ENCODE data around the gene TSPAN14.

TSPAN14 gene

DNA sequence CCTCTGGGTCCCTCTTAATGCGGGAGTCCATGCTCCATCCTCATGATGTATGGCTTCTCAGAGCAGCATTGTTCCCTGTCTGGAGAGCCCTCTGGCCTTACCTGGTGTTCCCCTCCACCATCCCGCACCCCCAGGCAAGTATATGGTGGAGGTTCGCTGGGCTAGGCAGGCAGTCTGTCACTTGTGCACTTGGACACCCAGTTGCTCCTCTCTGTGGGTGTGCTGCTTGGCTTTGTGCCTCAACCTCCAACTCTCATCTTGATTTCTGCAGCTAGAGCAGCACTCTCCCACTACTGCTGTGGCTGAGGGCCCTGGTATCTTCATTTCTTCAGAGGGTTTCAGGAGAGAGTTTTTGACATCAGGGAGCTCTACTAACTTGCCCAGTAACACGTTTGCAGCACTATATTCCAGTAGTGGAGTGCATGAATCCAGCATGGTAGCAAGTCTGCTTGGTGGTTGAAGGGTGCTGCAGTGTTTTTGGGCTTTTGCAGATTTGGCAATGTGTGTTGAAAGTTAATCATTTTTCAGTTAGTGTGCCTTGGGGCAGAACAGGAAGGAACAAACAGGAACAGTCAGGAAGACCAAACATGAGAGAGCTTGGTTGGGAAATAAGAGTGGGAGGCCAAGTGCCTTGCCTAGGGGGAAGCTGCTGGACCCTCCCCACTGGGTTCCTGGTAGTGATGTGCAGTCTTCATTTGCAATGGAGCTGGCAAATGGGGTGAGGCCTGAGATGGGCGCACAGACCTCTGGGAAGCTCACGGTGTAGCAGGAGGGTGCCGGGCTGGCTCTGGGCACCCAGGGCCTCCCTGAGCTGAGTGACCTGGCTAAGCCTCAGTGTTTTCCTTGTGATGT is 37.4 kb downstream of the TSPAN14 start:
- no peak for DNase-seq

DNA sequence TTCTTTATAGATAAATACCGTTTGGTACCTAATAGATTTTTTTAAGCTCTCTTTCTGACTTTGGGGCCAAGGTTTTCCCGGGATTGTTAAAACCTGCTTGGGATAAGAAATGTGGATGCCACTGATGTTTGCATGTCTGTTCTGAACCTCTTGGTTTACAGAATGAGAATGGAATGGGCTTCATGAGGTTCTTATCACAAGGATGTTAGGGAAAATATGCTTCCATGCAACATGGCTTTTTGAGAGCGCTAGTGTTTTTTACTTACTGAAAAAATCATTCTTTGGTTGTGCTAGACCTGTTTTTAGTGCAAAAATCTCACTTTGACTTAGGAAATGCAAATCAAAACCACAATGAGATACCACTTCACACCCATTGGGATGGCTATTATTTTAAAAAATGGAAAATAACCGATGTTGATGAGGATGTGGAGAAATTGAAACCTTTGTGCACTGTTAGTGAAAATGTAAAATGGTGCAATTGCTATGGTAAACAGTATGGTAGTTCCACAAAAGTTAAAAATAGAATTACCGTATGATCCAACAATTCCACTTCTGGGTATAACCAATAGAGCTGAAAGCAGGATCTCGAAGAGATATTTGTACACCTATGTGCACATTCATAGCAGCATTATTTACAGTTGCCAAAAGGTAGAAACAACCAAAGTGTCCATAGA is 38.9 kb downstream of the TSPAN14 start:
- DNase-seq = no peak

GRCh38 chr10:80493522-80494051 is 39.5 kb downstream of the TSPAN14 start:
- no peak for DNase-seq

DNA sequence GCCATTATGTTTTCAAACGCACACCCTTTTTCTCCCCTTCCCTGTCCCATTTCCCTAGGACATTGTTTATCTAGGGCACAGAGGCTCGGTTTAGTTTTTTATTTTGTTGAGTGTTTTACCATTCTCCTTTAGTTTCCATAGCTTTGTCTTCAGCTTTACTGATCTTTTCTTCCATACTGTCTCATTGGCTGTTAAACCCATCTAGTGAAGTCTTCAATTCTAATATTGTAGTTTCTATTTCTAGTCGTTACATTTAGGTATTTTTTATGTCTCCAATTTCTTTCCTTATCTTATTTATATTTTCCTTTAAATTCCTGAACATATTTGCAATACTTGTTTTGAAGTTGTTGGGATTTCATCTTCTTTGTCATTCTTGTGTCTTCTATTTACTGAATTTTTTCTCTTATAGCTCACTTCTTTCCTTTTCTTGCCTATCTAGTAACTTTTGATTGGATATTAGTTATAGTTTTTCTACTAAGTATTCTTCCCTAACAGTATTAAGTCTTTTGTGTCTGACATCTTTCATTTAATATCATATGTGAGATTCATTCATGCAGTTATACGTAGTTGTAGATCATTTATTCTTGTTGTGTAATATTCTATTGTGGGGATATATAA is 42.6 kb downstream of the TSPAN14 start:
- no peak for DNase-seq

DNA sequence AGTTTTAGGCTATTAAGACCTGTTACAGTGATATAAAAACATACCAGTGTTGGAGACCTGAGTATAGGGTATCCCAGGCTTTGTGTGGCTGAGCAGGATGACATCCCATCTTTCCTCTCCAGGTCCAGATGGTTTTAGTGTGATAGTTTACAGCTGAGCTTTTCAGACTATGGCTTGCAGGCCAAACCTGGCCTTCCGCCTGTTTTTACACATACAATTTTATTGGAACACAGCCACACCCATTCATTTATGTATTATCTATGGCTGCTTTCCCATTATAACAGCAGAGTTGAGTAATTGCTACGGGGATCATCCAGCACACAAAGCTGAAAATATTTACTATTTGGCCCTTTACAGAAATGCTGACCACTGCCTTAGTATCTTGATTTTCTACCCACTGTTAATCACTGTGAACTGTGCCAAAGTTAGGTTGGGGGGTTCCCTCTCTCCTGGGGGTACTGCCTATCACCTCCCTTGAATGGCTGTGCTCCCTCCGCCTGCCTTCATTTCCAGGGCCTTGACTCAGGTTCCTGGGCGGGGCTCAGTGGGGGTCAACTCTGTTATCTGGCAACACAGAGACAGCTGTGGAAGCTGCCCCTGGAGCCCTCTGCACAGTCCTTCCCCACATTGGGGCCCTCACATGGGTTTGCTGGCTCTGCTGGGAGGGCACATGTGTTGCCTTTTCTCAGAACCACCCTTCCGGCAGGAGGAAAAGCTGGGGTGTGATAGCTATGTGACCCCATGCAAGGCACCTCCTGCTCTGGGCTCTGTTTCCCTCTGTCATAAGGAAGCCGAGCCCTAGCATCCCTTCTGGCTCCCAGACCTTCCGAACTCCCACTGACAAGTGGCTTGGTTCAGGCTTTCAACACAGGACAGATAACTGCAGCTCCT is 43.3 kb downstream of the TSPAN14 start:
- DNase-seq = no peak

- DNase-seq = no peak
These were observed 44.1 kb downstream of the TSPAN14 start for GRCh38 chr10:80498078-80498832.

DNA sequence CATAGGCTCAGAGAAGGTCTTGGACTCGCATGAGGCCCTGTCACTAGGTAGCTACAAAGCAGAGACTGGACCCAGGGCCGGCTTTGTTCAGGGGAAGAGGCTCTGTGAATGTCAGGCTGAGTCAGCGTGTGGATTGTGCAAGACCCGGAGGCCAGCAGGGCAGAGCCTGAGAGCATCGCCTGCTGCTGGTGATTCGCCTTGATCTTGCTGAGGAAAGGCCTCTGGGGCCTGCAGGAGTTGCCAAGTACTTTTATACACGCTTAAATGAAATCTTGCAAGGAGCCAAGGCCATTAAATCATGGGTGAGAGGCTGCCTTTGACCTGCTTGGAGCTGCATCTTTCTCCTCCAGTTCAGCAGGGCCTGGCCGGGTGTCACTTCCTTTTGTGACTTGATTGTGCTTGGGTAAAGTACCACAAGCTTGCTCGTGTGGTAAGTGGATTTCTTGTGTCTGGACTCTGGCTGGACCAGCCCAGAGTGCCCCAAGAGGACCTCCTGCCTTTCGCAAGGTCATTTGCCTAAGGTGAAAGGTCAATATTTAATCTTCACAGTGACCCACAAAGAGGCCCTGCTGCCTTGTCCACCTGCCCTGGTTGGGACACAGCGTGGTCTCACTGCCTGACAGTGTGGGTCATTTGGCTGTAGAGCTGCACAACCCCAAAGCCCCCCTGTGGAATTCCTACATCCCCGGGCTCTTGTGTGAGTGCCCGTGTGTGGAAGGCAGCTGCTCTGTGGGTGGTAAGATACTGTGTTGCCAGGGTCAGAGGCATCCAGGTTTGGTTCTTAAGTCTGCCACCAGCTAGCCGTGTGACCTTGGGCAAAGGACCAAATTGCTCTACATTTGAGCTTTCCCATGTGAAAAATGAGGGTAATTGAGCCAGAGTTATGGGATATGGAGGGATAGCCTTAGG is 45.0 kb downstream of the TSPAN14 start:
- no peak for DNase-seq

- no peak for DNase-seq
These were observed 46.7 kb downstream of the TSPAN14 start for GRCh38 chr10:80500572-80501380.

GRCh38 chr10:80501381-80501912 is 47.3 kb downstream of the TSPAN14 start:
- no peak for DNase-seq

- DNase-seq = no peak
These were observed 47.9 kb downstream of the TSPAN14 start for GRCh38 chr10:80501913-80502521.

DNA sequence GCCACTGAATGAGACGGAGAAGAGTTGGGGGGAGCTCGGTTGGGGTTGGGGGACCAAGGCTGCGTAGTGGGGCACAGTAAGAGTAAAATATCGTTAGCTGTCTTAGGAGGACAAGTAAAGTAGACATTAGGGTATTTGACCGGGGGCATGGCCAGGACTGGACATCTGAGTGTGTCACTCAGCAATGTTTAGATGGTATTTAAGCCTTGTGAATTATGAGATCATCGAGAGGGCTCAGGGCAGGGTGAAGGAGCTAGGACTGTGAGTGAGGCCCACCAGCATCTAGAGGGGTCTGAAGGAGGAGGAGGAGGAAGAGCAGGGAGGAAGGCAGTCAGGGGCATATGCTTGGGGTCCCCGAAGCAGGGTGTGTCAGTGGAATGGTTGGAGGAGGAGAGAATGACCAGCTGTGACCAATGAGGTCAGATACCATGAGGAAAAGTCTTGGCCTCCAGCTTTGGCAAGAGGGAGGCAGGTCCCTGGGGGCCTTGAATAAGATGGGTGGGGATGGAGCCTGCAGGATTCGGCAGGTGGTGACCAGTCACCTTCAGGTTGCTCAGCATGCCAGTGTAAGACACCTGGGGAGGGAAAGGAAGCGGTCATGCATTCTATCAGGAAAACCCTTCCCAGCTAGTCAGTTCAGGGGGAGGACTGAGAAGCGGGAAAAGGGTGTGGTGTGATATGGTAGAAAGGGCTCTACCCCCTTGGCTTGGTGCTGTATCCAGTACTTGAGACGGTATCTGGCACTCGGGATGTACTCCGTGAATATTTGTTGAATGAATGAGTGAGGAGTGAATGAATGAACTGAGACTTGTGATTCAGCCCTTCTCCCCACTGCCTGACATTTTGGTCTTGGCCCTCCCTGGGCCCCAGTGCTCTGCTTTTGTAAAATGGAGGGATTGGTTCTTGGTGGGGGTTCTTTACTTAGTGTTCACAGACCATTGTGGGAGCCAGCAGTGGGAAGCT is 48.8 kb downstream of the TSPAN14 start:
- no peak for DNase-seq

- DNase-seq = no peak
These were observed 49.6 kb downstream of the TSPAN14 start for GRCh38 chr10:80503584-80504157.

GRCh38 chr10:80504158-80504811 is 50.2 kb downstream of the TSPAN14 start:
- DNase-seq = no peak

GRCh38 chr10:80504897-80505465 is 50.9 kb downstream of the TSPAN14 start:
- DNase-seq = no peak

DNA sequence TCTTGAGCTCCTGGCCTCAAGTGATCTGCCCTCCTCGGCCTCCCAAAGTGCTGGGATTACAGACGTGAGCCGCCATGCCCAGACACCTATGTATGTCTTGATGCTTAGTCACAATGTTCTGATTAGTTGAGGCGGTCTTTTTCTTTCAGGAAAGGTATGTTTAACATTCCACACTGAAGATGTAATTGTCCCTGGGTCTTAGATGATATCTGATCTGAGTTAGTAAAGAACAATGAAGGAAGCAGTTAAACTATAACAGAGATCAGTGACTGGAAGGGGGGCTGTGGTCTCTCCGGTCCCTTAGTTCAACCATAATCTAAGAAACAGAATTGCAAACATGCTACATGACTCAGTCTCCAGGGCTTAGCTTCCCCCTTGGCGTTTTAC is 52.1 kb downstream of the TSPAN14 start:
- no peak for DNase-seq

- no peak for DNase-seq
These were observed 52.9 kb downstream of the TSPAN14 start for GRCh38 chr10:80506836-80507487.

Data from SHP77 (cell line).